Spleen (tissue), 7 donors: ENCODE data around the gene TRIM23.

ENCODE experiments used
- POLR2AphosphoS5 ChIP-seq, 3 donors: sonication (generic); formaldehyde crosslinking; IDR thresholded peaks; one replicate each; pipeline ENCODE4 v1.5.1; 2017; ENCODE audit warnings: antibody characterized with exemption in 3 of 3
- TF ChIP-seq, protein P1 (sequence below), 11 experiments: fragments of 200-600 bp in 7 of 11; fragments of 450-650 bp in 4 of 11; sonication (generic) in 4 of 11; IDR thresholded peaks in 8 of 11; conservative IDR thresholded peaks in 3 of 11; 1 replicate in 7 of 11; 2 replicates in 4 of 11; pipeline versions ENCODE4 v1.4.0 to v1.8.0; 2016 to 2021; ENCODE audit warnings: antibody characterized with exemption in 11 of 11, inconsistent platforms in 4 of 11, mild to moderate bottlenecking in 1 of 11
- donor health status: DM: no; HTN: no; CAD: no; lungs with moderate emphysema.
- donor health status: DM: no; HTN: no; CAD: no.
- donor health status: DM: no; HTN: no; CAD: no.

DNA sequence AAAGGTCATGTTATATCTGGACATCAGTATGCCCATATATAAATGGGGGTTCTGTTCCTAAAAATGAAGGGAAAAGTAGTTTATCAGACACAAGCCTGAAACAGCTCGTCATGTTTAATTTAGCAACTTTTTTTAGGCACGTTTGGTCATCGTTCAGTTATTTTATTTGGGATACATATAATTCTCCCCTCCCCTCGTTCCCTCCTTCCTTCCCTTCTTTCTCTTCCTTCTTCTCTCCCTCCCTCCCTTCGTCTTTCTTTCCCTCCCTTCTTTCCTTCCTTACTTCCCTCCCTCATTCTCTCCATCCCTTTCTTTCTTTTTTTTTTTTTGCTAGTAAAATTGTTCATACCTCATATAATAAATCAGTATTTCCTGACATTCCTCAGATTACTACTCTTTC lies 57.6 kb downstream of the TRIM23 start:
- TF ChIP-seq, protein P1, sequence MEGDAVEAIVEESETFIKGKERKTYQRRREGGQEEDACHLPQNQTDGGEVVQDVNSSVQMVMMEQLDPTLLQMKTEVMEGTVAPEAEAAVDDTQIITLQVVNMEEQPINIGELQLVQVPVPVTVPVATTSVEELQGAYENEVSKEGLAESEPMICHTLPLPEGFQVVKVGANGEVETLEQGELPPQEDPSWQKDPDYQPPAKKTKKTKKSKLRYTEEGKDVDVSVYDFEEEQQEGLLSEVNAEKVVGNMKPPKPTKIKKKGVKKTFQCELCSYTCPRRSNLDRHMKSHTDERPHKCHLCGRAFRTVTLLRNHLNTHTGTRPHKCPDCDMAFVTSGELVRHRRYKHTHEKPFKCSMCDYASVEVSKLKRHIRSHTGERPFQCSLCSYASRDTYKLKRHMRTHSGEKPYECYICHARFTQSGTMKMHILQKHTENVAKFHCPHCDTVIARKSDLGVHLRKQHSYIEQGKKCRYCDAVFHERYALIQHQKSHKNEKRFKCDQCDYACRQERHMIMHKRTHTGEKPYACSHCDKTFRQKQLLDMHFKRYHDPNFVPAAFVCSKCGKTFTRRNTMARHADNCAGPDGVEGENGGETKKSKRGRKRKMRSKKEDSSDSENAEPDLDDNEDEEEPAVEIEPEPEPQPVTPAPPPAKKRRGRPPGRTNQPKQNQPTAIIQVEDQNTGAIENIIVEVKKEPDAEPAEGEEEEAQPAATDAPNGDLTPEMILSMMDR (IDR thresholded peaks at IDR 0.05 in 8 of 11, conservative IDR thresholded peaks at IDR 0.05 in 3 of 11) = no peak
- TF ChIP-seq POLR2AphosphoS5 (IDR thresholded peaks at IDR 0.05) = no peak
